ENCODE measurements around the gene OIT3. TPM values are rescaled to one million over a fixed set of nuclear protein-coding genes. Genes with fewer than 3 reads are reported as not detected.

The OIT3 gene
- total RNA-seq, 1 donor from 2014 or later: not detected

GRCh38 chr10:72954596-72955554, 61.3 kb downstream of the OIT3 start, which contains the start of gene PLA2G12B:
Gene PLA2G12B (minus strand): TSS chr10:72954806. CDS start chr10:72954685, 121 bp downstream.
- TF ChIP-seq CTCF (conservative IDR thresholded peaks at IDR 0.05; ENCODE audit: low read depth, low read length): no peak
- H3K4me3 ChIP-seq (ENCODE audit: low read depth, low read length): no peak within 1 kb of the TSS
- no peak for DNase-seq (ENCODE audit: low read depth)

DNA sequence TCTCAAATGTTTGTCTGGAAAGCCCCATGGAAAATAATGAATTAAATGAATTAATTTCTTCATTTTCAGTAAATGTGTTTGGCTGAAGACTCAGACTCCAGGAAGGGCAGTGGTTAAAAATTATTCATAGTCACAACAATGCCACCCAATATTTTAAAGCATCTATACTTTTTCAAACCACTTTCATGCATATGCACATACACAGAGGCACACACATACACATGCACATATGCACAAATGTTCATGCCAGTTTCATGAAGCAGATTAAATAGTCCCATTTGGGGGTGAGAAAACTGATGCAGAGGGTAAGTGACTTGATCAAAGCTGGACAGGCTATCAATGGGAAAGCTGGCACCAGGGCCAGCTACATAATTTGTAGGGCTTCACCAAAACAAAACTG, 62.5 kb downstream of the OIT3 start:
- no peak for DNase-seq (ENCODE audit: low read depth)
- TF ChIP-seq CTCF (conservative IDR thresholded peaks at IDR 0.05; ENCODE audit: low read depth, low read length): no peak
- H3K4me3 ChIP-seq (ENCODE audit: low read depth, low read length): no peak overlapping the region

DNA sequence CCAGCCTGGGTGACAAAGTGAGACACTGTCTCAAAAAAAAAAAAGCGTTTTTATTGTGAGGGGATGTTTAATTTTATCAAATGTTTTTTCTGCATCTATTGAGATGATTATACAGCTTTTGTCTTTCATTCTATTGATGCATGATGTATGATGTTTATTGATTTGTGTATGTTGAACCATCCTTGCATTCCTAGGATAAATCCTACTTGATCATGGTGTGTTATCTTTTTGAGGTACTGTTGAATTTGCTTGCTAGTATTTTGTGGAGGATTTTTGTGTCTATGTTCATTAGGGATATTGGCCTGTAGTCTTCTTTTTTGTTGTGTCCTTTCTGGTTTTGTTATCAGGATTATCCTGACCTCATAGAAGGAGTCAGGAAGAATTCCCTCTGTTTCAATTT, 83.3 kb downstream of the OIT3 start:
- H3K4me3 ChIP-seq (ENCODE audit: low read depth, low read length): no peak overlapping the region
- DNase-seq (ENCODE audit: low read depth): no peak
- no peak for TF ChIP-seq CTCF (conservative IDR thresholded peaks at IDR 0.05; ENCODE audit: low read depth, low read length)

- no peak overlapping the region for H3K4me3 ChIP-seq (ENCODE audit: low read depth, low read length)
- no peak for DNase-seq (ENCODE audit: low read depth)
- TF ChIP-seq CTCF (conservative IDR thresholded peaks at IDR 0.05; ENCODE audit: low read depth, low read length): no peak
These were observed 86.2 kb downstream of the OIT3 start for GRCh38 chr10:72979709-72980108.

GRCh38 chr10:72980348-72980747, 86.8 kb downstream of the OIT3 start:
- DNase-seq (ENCODE audit: low read depth): no peak
- H3K4me3 ChIP-seq (ENCODE audit: low read depth, low read length): no peak overlapping the region
- no peak for TF ChIP-seq CTCF (conservative IDR thresholded peaks at IDR 0.05; ENCODE audit: low read depth, low read length)

DNA sequence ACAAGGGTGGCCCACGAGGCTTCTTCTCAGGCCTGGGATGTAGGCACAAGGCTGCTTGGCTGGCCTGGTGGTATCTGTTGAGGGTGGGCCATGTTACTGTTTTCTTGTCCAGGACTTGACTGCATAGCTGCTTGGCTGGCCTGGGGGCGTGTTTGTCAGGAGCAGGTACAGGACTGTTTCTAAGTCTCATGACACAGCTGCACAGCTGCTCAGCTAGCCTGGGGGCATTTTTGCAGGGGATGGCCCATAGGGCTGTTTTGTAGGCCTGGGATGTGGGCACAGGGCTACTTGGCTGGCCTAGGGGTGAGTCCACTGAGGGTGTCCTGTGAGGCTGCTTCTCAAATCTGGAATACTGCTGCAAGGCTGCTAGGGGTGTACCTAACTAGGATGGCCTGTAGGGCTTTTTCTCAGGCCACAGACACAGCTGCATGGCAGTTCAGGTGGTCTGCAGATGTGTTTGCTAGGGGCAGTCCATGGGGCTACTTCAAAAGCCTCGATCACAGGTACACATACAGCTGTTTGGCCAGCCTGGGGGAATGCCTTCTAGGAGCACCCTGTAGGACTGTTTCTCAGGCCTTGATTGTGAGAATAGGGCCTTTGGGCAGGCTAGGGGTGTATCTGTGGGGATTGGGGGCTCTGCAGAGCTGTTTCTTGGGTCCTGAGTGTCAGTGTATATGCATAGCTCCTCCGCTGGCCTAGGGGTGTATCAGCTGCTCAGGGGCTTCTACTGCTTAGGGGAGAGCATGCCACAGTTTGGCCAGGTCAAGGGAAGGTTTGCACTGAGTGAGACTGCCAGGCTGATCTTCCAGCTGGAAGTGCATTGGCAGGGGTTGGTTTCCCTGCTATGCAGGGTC, 87.7 kb downstream of the OIT3 start:
- no peak overlapping the region for H3K4me3 ChIP-seq (ENCODE audit: low read depth, low read length)
- no peak for TF ChIP-seq CTCF (conservative IDR thresholded peaks at IDR 0.05; ENCODE audit: low read depth, low read length)
- DNase-seq (ENCODE audit: low read depth): no peak
